Common myeloid progenitor, CD34-positive (primary cell): ENCODE data around the gene TUBGCP2.

Source experiments
- CTCF ChIA-PET: fragments of 350-600 bp; sonication (Branson Sonifier 250); formaldehyde crosslinking; loops from one replicate; lab custom pipeline; 2021; ENCODE audit warnings: antibody characterized with exemption; lab: Charles Lee
- POLR2A ChIA-PET: fragments of 350-600 bp; sonication (Branson Sonifier 250); formaldehyde crosslinking; loops from one replicate; lab custom pipeline; 2021; ENCODE audit warnings: antibody characterized with exemption; lab: Charles Lee
- DNase-seq, 3 donors: peaks; one replicate each; pipeline versions ENCODE4 v3.0.0 to v3.0.0-alpha.2; 2013
- H3K27ac ChIP-seq, 2 experiments: 1 replicate in 1 of 2; 2 replicates in 1 of 2; pipeline ENCODE4 v1.7.0; 2013; ENCODE audit warnings: inconsistent platforms in 2 of 2, low read length in 2 of 2, mild to moderate bottlenecking in 2 of 2, low read depth in 1 of 2, moderate library complexity in 1 of 2; ENCODE audit not compliant: severe bottlenecking in 2 of 2, insufficient read depth in 1 of 2, poor library complexity in 1 of 2
- H3K27me3 ChIP-seq, 5 experiments: replicated peaks in 2 of 5; 1 replicate in 3 of 5; 2 replicates in 2 of 5; pipeline versions ENCODE4 v1.6.1 to v1.7.0; 2013; ENCODE audit warnings: low read length in 4 of 5, mild to moderate bottlenecking in 2 of 5, moderate library complexity in 2 of 5, inconsistent platforms in 1 of 5; ENCODE audit not compliant: insufficient read depth in 5 of 5, control insufficient read depth in 4 of 5
- H3K36me3 ChIP-seq, 4 experiments: 1 replicate in 2 of 4; 2 replicates in 2 of 4; pipeline versions ENCODE4 v1.6.1 to v1.7.0; 2013; ENCODE audit warnings: low read length in 3 of 4, control low read depth in 1 of 4, mild to moderate bottlenecking in 1 of 4; ENCODE audit not compliant: control insufficient read depth in 4 of 4, insufficient read depth in 4 of 4
- H3K4me1 ChIP-seq, 4 experiments: 1 replicate in 3 of 4; 2 replicates in 1 of 4; pipeline versions ENCODE4 v1.6.1 to v1.7.1; 2013; ENCODE audit warnings: low read length in 3 of 4, mild to moderate bottlenecking in 3 of 4, control low read depth in 1 of 4, inconsistent platforms in 1 of 4, moderate library complexity in 1 of 4; ENCODE audit not compliant: control insufficient read depth in 4 of 4, insufficient read depth in 4 of 4; ENCODE audit errors: control extremely low read depth in 1 of 4
- H3K4me3 ChIP-seq, 7 experiments: 1 replicate in 4 of 7; 2 replicates in 3 of 7; pipeline versions ENCODE4 v1.5.1 to v1.7.0; 2013; ENCODE audit warnings: mild to moderate bottlenecking in 7 of 7, low read length in 6 of 7, moderate library complexity in 6 of 7, inconsistent platforms in 2 of 7, low read depth in 2 of 7, control low read depth in 1 of 7; ENCODE audit not compliant: insufficient read depth in 4 of 7, control insufficient read depth in 1 of 7; ENCODE audit errors: extremely low read depth in 1 of 7
- H3K9me3 ChIP-seq, 5 experiments: 1 replicate in 4 of 5; 2 replicates in 1 of 5; pipeline versions ENCODE4 v1.6.1 to v1.7.1; 2013; ENCODE audit warnings: low read length in 4 of 5, mild to moderate bottlenecking in 2 of 5, inconsistent platforms in 1 of 5, low read depth in 1 of 5, moderate library complexity in 1 of 5; ENCODE audit not compliant: control insufficient read depth in 4 of 5, insufficient read depth in 2 of 5; ENCODE audit errors: control extremely low read depth in 1 of 5
- WGBS: methylation state at CpG from one replicate; pipeline ENCODE4 v1.1.5; 2013; ENCODE audit not compliant: insufficient coverage; 5-methylcytosine and 5-hydroxymethylcytosine counted together

TUBGCP2 gene

GRCh38 chr10:133316266-133316665, 7.6 kb upstream of the TUBGCP2 start:
- H3K4me3 ChIP-seq, result no peak overlapping the region
- 77% methylated on average over 2 of the region's 9 CpGs for WGBS
- ChIA-PET POLR2A (no interaction called here), CTCF (interaction anchor here (1.0 to 2.9 kb wide), 6 partner anchors 8 to 70 kb away, joined by 3 to 14 read pairs (median 3); no protein-coding TSS in a partner anchor)
- peaks cover 0 to 7% (median 1%) of the 10 kb centered on the region in 4 experiments for H3K4me1 ChIP-seq
- H3K36me3 ChIP-seq, result peaks cover 0 to 18% (median 14%) of the 10 kb centered on the region in 4 experiments
- H3K27ac ChIP-seq, result no peak overlapping the region
- no peak for DNase-seq
- peaks cover 0 to 12% (median 2%) of the 10 kb centered on the region in 5 experiments for H3K27me3 ChIP-seq
- H3K9me3 ChIP-seq, result peaks cover 0 to 2% (median 0%) of the 10 kb centered on the region in 5 experiments

GRCh38 chr10:133315847-133316246, 7.2 kb upstream of the TUBGCP2 start:
- peaks cover 0 to 11% (median 2%) of the 10 kb centered on the region in 5 experiments for H3K27me3 ChIP-seq
- H3K4me1 ChIP-seq, result peaks cover 0 to 7% (median 1%) of the 10 kb centered on the region in 4 experiments
- ChIA-PET POLR2A (no interaction called here), CTCF (interaction anchor here (0.9 to 2.9 kb wide), 7 partner anchors 8 to 71 kb away, joined by 3 to 14 read pairs (median 3); no protein-coding TSS in a partner anchor)
- WGBS, result 91% methylated on average over 4 of the region's 5 CpGs
- peaks cover 0 to 19% (median 14%) of the 10 kb centered on the region in 4 experiments for H3K36me3 ChIP-seq
- no peak overlapping the region for H3K4me3 ChIP-seq
- DNase-seq, result peak in 2 of 3 donors; percentile 48 to 54
- H3K27ac ChIP-seq, result no peak overlapping the region
- peaks cover 0 to 1% (median 0%) of the 10 kb centered on the region in 5 experiments for H3K9me3 ChIP-seq

- Histone ChIP-seq H3K27ac (no peak overlapping the region), H3K27me3 (peaks cover 0 to 10% (median 0%) of the 10 kb centered on the region in 5 experiments), H3K4me1 (peaks cover 0 to 7% (median 1%) of the 10 kb centered on the region in 4 experiments), H3K36me3 (peaks cover 0 to 28% (median 20%) of the 10 kb centered on the region in 4 experiments), H3K4me3 (no peak overlapping the region), H3K9me3 (no peaks in the 10 kb centered on the region)
- CTCF ChIA-PET, result interaction anchor here (0.7 to 2.9 kb wide), 9 partner anchors 9 to 69 kb away, joined by 3 to 14 read pairs (median 3); no protein-coding TSS in a partner anchor
- POLR2A ChIA-PET, result no interaction called here
- no peak for DNase-seq
- 93% methylated on average over 9 of the region's 12 CpGs for WGBS
Measured at GRCh38 chr10:133314911-133315310, 6.2 kb upstream of the TUBGCP2 start.

- H3K4me3 ChIP-seq, result no peak overlapping the region
- H3K9me3 ChIP-seq, result no peaks in the 10 kb centered on the region
- no peaks in the 10 kb centered on the region for H3K27me3 ChIP-seq
- H3K27ac ChIP-seq, result no peak overlapping the region
- ChIA-PET POLR2A (no interaction called here), CTCF (interaction anchor here (1.2 kb wide), 1 partner anchor 32 kb away, joined by 3 read pairs; no protein-coding TSS in a partner anchor)
- no peak for DNase-seq
- peaks cover 0 to 33% (median 26%) of the 10 kb centered on the region in 4 experiments for H3K36me3 ChIP-seq
- H3K4me1 ChIP-seq, result peaks cover 0 to 8% (median 6%) of the 10 kb centered on the region in 4 experiments
- WGBS, result 100% methylated on average over 2 of the region's 4 CpGs
Measured at GRCh38 chr10:133313192-133313591, 4.5 kb upstream of the TUBGCP2 start.

- ChIA-PET CTCF (no interaction called here), POLR2A (no interaction called here)
Measured at GRCh38 chr10:133312769-133313145, 4.1 kb upstream of the TUBGCP2 start.

GRCh38 chr10:133312016-133312768, 3.5 kb upstream of the TUBGCP2 start:
- CTCF ChIA-PET, result interaction anchor here (0.9 to 1.0 kb wide), 2 partner anchors 9 to 16 kb away, joined by 3 to 4 read pairs; no protein-coding TSS in a partner anchor
- H3K36me3 ChIP-seq, result peaks cover 0 to 33% (median 26%) of the 10 kb centered on the region in 4 experiments
- peaks cover 0 to 18% (median 14%) of the 10 kb centered on the region in 4 experiments for H3K4me1 ChIP-seq
- DNase-seq, result no peak
- H3K27ac ChIP-seq, result no peak overlapping the region
- no peaks in the 10 kb centered on the region for H3K9me3 ChIP-seq
- H3K4me3 ChIP-seq, result no peak overlapping the region
- 96% methylated on average over 21 of the region's 23 CpGs for WGBS
- H3K27me3 ChIP-seq, result no peaks in the 10 kb centered on the region
- POLR2A ChIA-PET, result no interaction called here

More at GRCh38 chr10:133312769-133313145, 4.1 kb upstream of the TUBGCP2 start:
- H3K4me3 ChIP-seq, result no peak overlapping the region
- DNase-seq, result no peak
- H3K27ac ChIP-seq, result no peak overlapping the region
- H3K9me3 ChIP-seq, result no peaks in the 10 kb centered on the region
- H3K4me1 ChIP-seq, result peaks cover 0 to 12% (median 9%) of the 10 kb centered on the region in 4 experiments
- peaks cover 0 to 33% (median 26%) of the 10 kb centered on the region in 4 experiments for H3K36me3 ChIP-seq
- no peaks in the 10 kb centered on the region for H3K27me3 ChIP-seq
- 97% methylated on average over 6 of the region's 9 CpGs for WGBS
